K562 (cell line): ENCODE results near the gene STK36. TPM values are rescaled to one million over a fixed set of nuclear protein-coding genes. Genes with fewer than 3 reads are reported as not detected.

Source experiments
- DMBX1 ChIP-seq: fragments of 250-450 bp; sonication (Bioruptor Pico); IDR thresholded peaks from 2 replicates; pipeline ENCODE4 v1.8.0; 2022; ENCODE audit warnings: inconsistent platforms, mild to moderate bottlenecking, moderate library complexity, borderline replicate concordance
- HDAC1 ChIP-seq, 2 experiments: fragments of 450-650 bp; IDR thresholded peaks; 2 replicates each; pipeline ENCODE4 v1.6.1; 2016 to 2017; ENCODE audit warnings: inconsistent platforms in 1 of 2, mild to moderate bottlenecking in 1 of 2, moderate library complexity in 1 of 2
- HNRNPLL ChIP-seq: fragments of 200-400 bp; formaldehyde crosslinking; IDR thresholded peaks from 2 replicates; pipeline ENCODE4 v1.6.1; 2017; ENCODE audit warnings: low read length, low read depth, mild to moderate bottlenecking; ENCODE audit not compliant: poor library complexity, severe bottlenecking
- KAT2B ChIP-seq: IDR thresholded peaks from one replicate; pipeline ENCODE4 v1.6.1; 2012; ENCODE audit warnings: low read depth, mild to moderate bottlenecking, control low read depth, inconsistent platforms, low read length, moderate library complexity
- KLF13 ChIP-seq: fragments of 450-650 bp; IDR thresholded peaks from 2 replicates; pipeline ENCODE4 v1.6.1; 2016; ENCODE audit warnings: missing genetic modification characterization, low read depth, mild to moderate bottlenecking, missing compliant biosample characterization, moderate library complexity, borderline replicate concordance
- LCOR ChIP-seq: sonication (generic); formaldehyde crosslinking; IDR thresholded peaks from 2 replicates; pipeline ENCODE4 v1.8.0; 2022; ENCODE audit warnings: mild to moderate bottlenecking, missing genetic modification reagents
- MYBL2 ChIP-seq, 2 experiments: fragments of 450-650 bp in 1 of 2; sonication (generic) in 1 of 2; formaldehyde crosslinking in 1 of 2; IDR thresholded peaks; 2 replicates each; pipeline versions ENCODE4 v1.6.1 to v1.8.1; 2017 to 2022; ENCODE audit warnings: borderline replicate concordance in 1 of 2, inconsistent platforms in 1 of 2, low read depth in 1 of 2, mild to moderate bottlenecking in 1 of 2, missing genetic modification reagents in 1 of 2, moderate library complexity in 1 of 2
- NR4A1 ChIP-seq, 2 experiments: fragments of 250-450 bp in 1 of 2; fragments of 450-650 bp in 1 of 2; sonication (Bioruptor Pico) in 1 of 2; IDR thresholded peaks; 2 replicates each; pipeline versions ENCODE4 v1.4.0 to v1.6.1; 2016 to 2020; ENCODE audit warnings: mild to moderate bottlenecking in 2 of 2, missing compliant biosample characterization in 1 of 2, missing genetic modification characterization in 1 of 2, moderate library complexity in 1 of 2
- POLR2A ChIP-seq: fragments of 450-650 bp; conservative IDR thresholded peaks from 2 replicates; pipeline ENCODE4 v1.6.1; 2016
- POLR2H ChIP-seq: IDR thresholded peaks from 2 replicates; pipeline ENCODE4 v1.6.1; 2016; ENCODE audit warnings: missing genetic modification characterization, low read depth, mild to moderate bottlenecking, control low read depth, missing compliant biosample characterization, moderate library complexity
- RAD51 ChIP-seq: fragments of 450-650 bp; IDR thresholded peaks from 2 replicates; pipeline ENCODE4 v1.7.1; 2016; ENCODE audit warnings: low read depth, mild to moderate bottlenecking, borderline replicate concordance
- SMAD4 ChIP-seq: fragments of 250-450 bp; sonication (Bioruptor Pico); conservative IDR thresholded peaks from 2 replicates; pipeline ENCODE4 v1.8.0; 2021; ENCODE audit warnings: inconsistent platforms, mild to moderate bottlenecking, moderate library complexity
- SP2 ChIP-seq: IDR thresholded peaks from 2 replicates; pipeline ENCODE4 v1.6.1; 2011; ENCODE audit warnings: mild to moderate bottlenecking, low read depth, low read length, moderate library complexity; ENCODE audit not compliant: poor library complexity, severe bottlenecking; ENCODE audit errors: extremely low read depth
- SPI1 ChIP-seq: IDR thresholded peaks from 2 replicates; pipeline ENCODE4 v1.6.1; 2011; ENCODE audit warnings: low read depth, low read length, control low read depth, borderline replicate concordance
- SUPT5H ChIP-seq: fragments of 450-650 bp; IDR thresholded peaks from 2 replicates; pipeline ENCODE4 v1.6.1; 2016
- TAF9B ChIP-seq: fragments of 450-650 bp; IDR thresholded peaks from 2 replicates; pipeline ENCODE4 v1.6.1; 2018; ENCODE audit warnings: mild to moderate bottlenecking; ENCODE audit not compliant: partially characterized antibody
- TBP ChIP-seq: optimal IDR thresholded peaks from 2 replicates; pipeline ENCODE3; 2011; ENCODE audit warnings: low read depth, low read length, improper control_type of control experiment
- TFAP4 ChIP-seq: sonication (generic); formaldehyde crosslinking; IDR thresholded peaks from 2 replicates; pipeline ENCODE4 v1.8.0; 2022; ENCODE audit warnings: missing genetic modification reagents, mild to moderate bottlenecking, moderate library complexity, borderline replicate concordance
- ZBTB1 ChIP-seq: sonication (generic); formaldehyde crosslinking; IDR thresholded peaks from 2 replicates; pipeline ENCODE4 v1.8.1; 2023; ENCODE audit warnings: missing genetic modification reagents, low read depth, mild to moderate bottlenecking, borderline replicate concordance
- ZNF253 ChIP-seq: fragments of 250-450 bp; sonication (Bioruptor Pico); conservative IDR thresholded peaks from 2 replicates; pipeline ENCODE4 v1.6.1; 2021; ENCODE audit warnings: mild to moderate bottlenecking
- ZSCAN29 ChIP-seq: fragments of 450-650 bp; IDR thresholded peaks from 2 replicates; pipeline ENCODE4 v1.6.1; 2017
- polyA plus RNA-seq, 8 experiments: library from polyadenylated mRNA; depleted of rRNA in 4 of 8; stranded (reverse) in 5 of 8; unstranded in 3 of 8; fragments of >200 nt; fragmentation: Nextera tagmentation in 2 of 8; fragmentation: Illumina TruSeq in 1 of 8; extraction: Ambion mirVana in 2 of 8; extraction: Trizol in 1 of 8; gene quantifications; 2 replicates each; pipeline versions ENCODE4 v1.2.1 to v1.2.3, GENCODE V29; 2011 to 2014; ENCODE audit warnings: inconsistent platforms in 1 of 8, missing spikeins in 1 of 8
- total RNA-seq, 7 experiments: library from RNA; depleted of rRNA in 6 of 7; stranded (reverse); fragments of >200 nt in 6 of 7; fragmentation: Illumina TruSeq in 2 of 7; extraction: Trizol in 2 of 7; gene quantifications; 2 replicates each; pipeline versions ENCODE4 v1.2.1 to v1.2.3, GENCODE V29; 2011 to 2021; ENCODE audit warnings: low replicate concordance in 1 of 7
- TF ChIP-seq, protein P1 (sequence below), 2 experiments: IDR thresholded peaks; 2 replicates each; pipeline ENCODE4 v1.6.1; 2012; ENCODE audit warnings: improper control_type of control experiment in 2 of 2, low read depth in 2 of 2, low read length in 2 of 2, borderline replicate concordance in 1 of 2
- TF ChIP-seq, protein P2 (sequence below): fragments of 450-650 bp; formaldehyde crosslinking; IDR thresholded peaks from 2 replicates; pipeline ENCODE4 v1.4.0; 2022; ENCODE audit warnings: missing genetic modification characterization

The STK36 gene
- total and polyA plus RNA-seq, 9 of the 15 experiments (the other 6 are each of a cell fraction or from before 2014, with no cell fraction given), result 3.5 to 12.4 (median 6.7) TPM

DNA sequence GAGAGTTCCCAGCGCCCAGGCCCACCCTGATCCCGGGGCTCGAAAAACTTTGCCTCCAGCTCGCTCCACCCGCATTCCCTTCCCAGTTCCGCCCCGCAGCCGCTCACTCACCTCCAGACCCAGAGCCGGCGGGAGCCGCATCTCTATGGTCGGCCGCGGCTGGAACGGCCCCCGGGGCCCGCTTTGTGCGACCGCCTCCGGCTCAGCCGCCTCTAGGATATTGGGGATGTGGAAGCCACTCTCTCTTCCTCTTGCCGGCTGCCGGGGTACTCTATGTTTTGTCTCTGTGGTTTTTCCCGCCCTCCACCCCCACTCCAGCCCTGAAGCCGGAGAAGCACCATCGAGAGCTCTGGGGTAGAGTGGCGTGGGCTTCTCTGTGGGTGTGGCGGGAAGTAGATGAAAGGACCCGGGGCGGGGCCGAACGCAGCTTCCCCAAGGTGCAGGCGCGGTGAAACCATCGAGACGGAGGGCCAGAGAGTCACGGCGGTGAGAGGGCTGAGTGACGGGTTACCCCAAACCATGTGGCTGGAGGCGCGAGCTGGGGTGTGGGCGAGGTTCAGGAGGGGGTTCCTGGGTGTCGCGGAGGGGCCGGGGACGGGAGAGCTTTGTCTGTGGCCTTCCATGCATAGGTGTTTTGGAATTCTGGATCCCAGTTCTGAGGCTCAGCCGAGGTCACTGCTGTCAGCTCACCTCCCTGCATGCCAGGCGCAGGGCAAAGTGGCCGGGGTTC is 12.5 kb upstream of the STK36 start, which contains the start of the genes BCS1L and ZNF142 (continued):
- TF ChIP-seq SMAD4 (CRISPR knock-in tag), result no peak
- TF ChIP-seq DMBX1 (CRISPR knock-in tag), result no peak
- TF ChIP-seq ZNF253, result no peak
- TF ChIP-seq RAD51, result no peak
- peak in 1 of 2 experiments; percentile 81; a peak in 2 of 4 replicates for TF ChIP-seq HDAC1 (IDR thresholded peaks at IDR 0.05)
- TF ChIP-seq KAT2B, result no peak
- peak; percentile 58; the same call in 1 of the 2 replicates for TF ChIP-seq LCOR (CRISPR knock-in tag)
- TF ChIP-seq POLR2H (tag), result peak; percentile 30; the same call in 1 of the 2 replicates
- peak; percentile 62 for TF ChIP-seq TAF9B
- no peak for TF ChIP-seq NR4A1 (CRISPR knock-in tag; IDR thresholded peaks at IDR 0.05)
- no peak for TF ChIP-seq NR4A1 (tag; IDR thresholded peaks at IDR 0.05)
- peak; percentile 40 for TF ChIP-seq HNRNPLL
- TF ChIP-seq SP2, result peak; percentile 85
- TF ChIP-seq SUPT5H, result peak; percentile 68
- TF ChIP-seq KLF13 (tag), result no peak
- TF ChIP-seq TBP, result peak; percentile 67
- peak; percentile 78; the same call in 1 of the 2 replicates for TF ChIP-seq TFAP4
- no peak for TF ChIP-seq ZSCAN29
- TF ChIP-seq MYBL2 (IDR thresholded peaks at IDR 0.05; ENCODE audit: low read depth), result no peak
- TF ChIP-seq MYBL2 (CRISPR knock-in tag; IDR thresholded peaks at IDR 0.05; ENCODE audit: borderline replicate concordance), result no peak
- TF ChIP-seq SPI1, result peak; percentile 30; the same call in 1 of the 2 replicates
- peak; percentile 81 for TF ChIP-seq POLR2A
- TF ChIP-seq, protein P1, sequence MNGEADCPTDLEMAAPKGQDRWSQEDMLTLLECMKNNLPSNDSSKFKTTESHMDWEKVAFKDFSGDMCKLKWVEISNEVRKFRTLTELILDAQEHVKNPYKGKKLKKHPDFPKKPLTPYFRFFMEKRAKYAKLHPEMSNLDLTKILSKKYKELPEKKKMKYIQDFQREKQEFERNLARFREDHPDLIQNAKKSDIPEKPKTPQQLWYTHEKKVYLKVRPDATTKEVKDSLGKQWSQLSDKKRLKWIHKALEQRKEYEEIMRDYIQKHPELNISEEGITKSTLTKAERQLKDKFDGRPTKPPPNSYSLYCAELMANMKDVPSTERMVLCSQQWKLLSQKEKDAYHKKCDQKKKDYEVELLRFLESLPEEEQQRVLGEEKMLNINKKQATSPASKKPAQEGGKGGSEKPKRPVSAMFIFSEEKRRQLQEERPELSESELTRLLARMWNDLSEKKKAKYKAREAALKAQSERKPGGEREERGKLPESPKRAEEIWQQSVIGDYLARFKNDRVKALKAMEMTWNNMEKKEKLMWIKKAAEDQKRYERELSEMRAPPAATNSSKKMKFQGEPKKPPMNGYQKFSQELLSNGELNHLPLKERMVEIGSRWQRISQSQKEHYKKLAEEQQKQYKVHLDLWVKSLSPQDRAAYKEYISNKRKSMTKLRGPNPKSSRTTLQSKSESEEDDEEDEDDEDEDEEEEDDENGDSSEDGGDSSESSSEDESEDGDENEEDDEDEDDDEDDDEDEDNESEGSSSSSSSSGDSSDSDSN (IDR thresholded peaks at IDR 0.05; ENCODE audit: borderline replicate concordance in 1 of 2, low read depth in 2 of 2, low read length in 2 of 2), result no peak
- TF ChIP-seq, protein P2, sequence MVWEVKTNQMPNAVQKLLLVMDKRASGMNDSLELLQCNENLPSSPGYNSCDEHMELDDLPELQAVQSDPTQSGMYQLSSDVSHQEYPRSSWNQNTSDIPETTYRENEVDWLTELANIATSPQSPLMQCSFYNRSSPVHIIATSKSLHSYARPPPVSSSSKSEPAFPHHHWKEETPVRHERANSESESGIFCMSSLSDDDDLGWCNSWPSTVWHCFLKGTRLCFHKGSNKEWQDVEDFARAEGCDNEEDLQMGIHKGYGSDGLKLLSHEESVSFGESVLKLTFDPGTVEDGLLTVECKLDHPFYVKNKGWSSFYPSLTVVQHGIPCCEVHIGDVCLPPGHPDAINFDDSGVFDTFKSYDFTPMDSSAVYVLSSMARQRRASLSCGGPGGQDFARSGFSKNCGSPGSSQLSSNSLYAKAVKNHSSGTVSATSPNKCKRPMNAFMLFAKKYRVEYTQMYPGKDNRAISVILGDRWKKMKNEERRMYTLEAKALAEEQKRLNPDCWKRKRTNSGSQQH (CRISPR knock-in tag), result no peak
- no peak; the same call in 1 of the 2 replicates for TF ChIP-seq ZBTB1 (CRISPR knock-in tag)
